Smooth muscle cell (in vitro differentiated cells): Measurements from ENCODE around the gene SEMA5A. TPM values are rescaled to one million over a fixed set of nuclear protein-coding genes. Genes with fewer than 3 reads are reported as not detected.

Experiments used
- DNase-seq: peaks from one replicate; lab custom pipeline; 2025; ENCODE audit not compliant: unreplicated experiment; lab: John Stamatoyannopoulos, UW
- H2AFZ ChIP-seq: fragments of 200-600 bp; sonication (generic); 2 replicates; pipeline ENCODE4 v1.6.0; 2016; ENCODE audit warnings: antibody characterized with exemption, low read depth, mild to moderate bottlenecking
- H3F3A ChIP-seq: fragments of 200-600 bp; sonication (generic); 2 replicates; pipeline ENCODE4 v1.6.0; 2017; ENCODE audit warnings: antibody characterized with exemption, low read depth
- H3K27ac ChIP-seq: fragments of 200-600 bp; sonication (generic); 2 replicates; pipeline ENCODE4 v1.5.1; 2016; ENCODE audit warnings: low read depth, mild to moderate bottlenecking
- H3K27me3 ChIP-seq: fragments of 200-600 bp; sonication (generic); 2 replicates; pipeline ENCODE4 v1.6.1; 2016; ENCODE audit warnings: low read depth, mild to moderate bottlenecking
- H3K36me3 ChIP-seq: fragments of 200-600 bp; sonication (generic); 2 replicates; pipeline ENCODE4 v1.5.1; 2016; ENCODE audit warnings: low read depth
- H3K4me1 ChIP-seq: fragments of 200-600 bp; sonication (generic); 2 replicates; pipeline ENCODE4 v1.5.1; 2016; ENCODE audit warnings: low read depth
- H3K4me2 ChIP-seq: fragments of 200-600 bp; sonication (generic); 2 replicates; pipeline ENCODE4 v1.6.0; 2016; ENCODE audit warnings: mild to moderate bottlenecking
- H3K4me3 ChIP-seq: fragments of 200-600 bp; sonication (generic); 2 replicates; pipeline ENCODE4 v1.5.1; 2016; ENCODE audit warnings: mild to moderate bottlenecking
- H3K79me2 ChIP-seq: fragments of 200-600 bp; sonication (generic); 2 replicates; pipeline ENCODE4 v1.6.0; 2016; ENCODE audit warnings: low read depth, mild to moderate bottlenecking
- H3K9ac ChIP-seq: fragments of 200-600 bp; sonication (generic); 2 replicates; pipeline ENCODE4 v1.6.0; 2016; ENCODE audit warnings: low read depth
- H3K9me3 ChIP-seq: fragments of 200-600 bp; sonication (generic); replicated peaks from 2 replicates; pipeline ENCODE4 v1.5.1; 2016; ENCODE audit warnings: low read depth
- H4K20me1 ChIP-seq: fragments of 200-600 bp; sonication (generic); 2 replicates; pipeline ENCODE4 v1.6.0; 2016; ENCODE audit warnings: low read depth
- CTCF ChIP-seq: fragments of 200-600 bp; sonication (generic); IDR thresholded peaks from 2 replicates; pipeline ENCODE4 v1.5.1; 2017; ENCODE audit warnings: borderline replicate concordance, mild to moderate bottlenecking, antibody characterized with exemption; ENCODE audit not compliant: insufficient read depth, poor library complexity, severe bottlenecking
- WGBS: methylation state at CpG from one replicate; pipeline ENCODE4 v1.1.7; 2016; ENCODE audit warnings: low lambda C conversion rate; 5-methylcytosine and 5-hydroxymethylcytosine counted together
- polyA plus RNA-seq: library from polyadenylated mRNA; unstranded; fragments of >200 nt; fragmentation: Nextera tagmentation; extraction: Ambion mirVana; gene quantifications from 2 replicates; pipeline ENCODE4 v1.2.1, GENCODE V29; 2016
- total RNA-seq: library from RNA; depleted of rRNA; stranded (reverse); fragments of >200 nt; gene quantifications from 2 replicates; pipeline ENCODE4 v1.2.3, GENCODE V29; 2014

The SEMA5A gene
- total and polyA plus RNA-seq, 2 experiments from 2014 or later: 21.6 to 65.1 TPM

GRCh38 chr5:9562141-9562540 is 16.3 kb upstream of the SEMA5A start:
- 72% methylated on average over 7 of the region's 7 CpGs for WGBS
- no peak for DNase-seq

GRCh38 chr5:9559965-9560364 is 14.1 kb upstream of the SEMA5A start:
- 69% methylated on average over 3 of the region's 3 CpGs for WGBS
- H3K79me2 ChIP-seq: no peaks in the 10 kb centered on the region
- TF ChIP-seq CTCF: no peak
- H3K36me3 ChIP-seq: no peaks in the 10 kb centered on the region
- DNase-seq: no peak
- peak overlapping the region; percentile 27 for H3K27ac ChIP-seq
- H3K27me3 ChIP-seq: no peaks in the 10 kb centered on the region
- H3F3A ChIP-seq: no peaks in the 10 kb centered on the region
- H3K4me2 ChIP-seq: no peak overlapping the region
- H3K9me3 ChIP-seq: no peaks in the 10 kb centered on the region
- no peak overlapping the region for H3K9ac ChIP-seq
- H3K4me1 ChIP-seq: peaks cover 9% of the 10 kb centered on the region
- H2AFZ ChIP-seq: no peak overlapping the region
- no peak overlapping the region for H3K4me3 ChIP-seq
- H4K20me1 ChIP-seq: no peaks in the 10 kb centered on the region

More at GRCh38 chr5:9562141-9562540, 16.3 kb upstream of the SEMA5A start:
- H3K9ac ChIP-seq: no peak overlapping the region
- no peak overlapping the region for H3K27ac ChIP-seq
- no peaks in the 10 kb centered on the region for H3K9me3 ChIP-seq
- no peaks in the 10 kb centered on the region for H3F3A ChIP-seq
- TF ChIP-seq CTCF: no peak
- no peaks in the 10 kb centered on the region for H3K79me2 ChIP-seq
- no peak overlapping the region for H3K4me2 ChIP-seq
- H3K4me3 ChIP-seq: no peak overlapping the region
- peaks cover 9% of the 10 kb centered on the region for H3K4me1 ChIP-seq
- H4K20me1 ChIP-seq: no peaks in the 10 kb centered on the region
- no peaks in the 10 kb centered on the region for H3K27me3 ChIP-seq
- no peak overlapping the region for H2AFZ ChIP-seq
- no peaks in the 10 kb centered on the region for H3K36me3 ChIP-seq

GRCh38 chr5:9558319-9558965 is 12.6 kb upstream of the SEMA5A start:
- Histone ChIP-seq H3K9ac (no peak overlapping the region), H3F3A (no peaks in the 10 kb centered on the region), H3K36me3 (no peaks in the 10 kb centered on the region), H3K9me3 (no peaks in the 10 kb centered on the region), H3K4me1 (peaks cover 9% of the 10 kb centered on the region), H3K27ac (peak overlapping the region; percentile 64), H4K20me1 (no peaks in the 10 kb centered on the region), H3K4me3 (no peak overlapping the region), H3K79me2 (no peaks in the 10 kb centered on the region), H3K4me2 (no peak overlapping the region), H2AFZ (no peak overlapping the region), H3K27me3 (no peaks in the 10 kb centered on the region)
- DNase-seq: no peak
- 83% methylated on average over 5 of the region's 5 CpGs for WGBS
- TF ChIP-seq CTCF: no peak

- Histone ChIP-seq H3K4me3 (no peak overlapping the region), H3K9ac (no peak overlapping the region), H3K9me3 (no peaks in the 10 kb centered on the region), H3F3A (no peaks in the 10 kb centered on the region), H3K79me2 (no peaks in the 10 kb centered on the region), H3K27ac (peak overlapping the region; percentile 64), H2AFZ (no peak overlapping the region), H3K4me1 (peaks cover 9% of the 10 kb centered on the region), H3K27me3 (no peaks in the 10 kb centered on the region), H3K4me2 (peak overlapping the region; percentile 37), H3K36me3 (no peaks in the 10 kb centered on the region), H4K20me1 (no peaks in the 10 kb centered on the region)
- TF ChIP-seq CTCF: no peak
- DNase-seq: no peak
- 36% methylated on average over 2 of the region's 2 CpGs for WGBS
Measured at GRCh38 chr5:9557696-9558095, 11.8 kb upstream of the SEMA5A start.
